Sigmoid colon (tissue), 7 donors: Measurements from ENCODE around the gene SRD5A1. TPM values are rescaled to one million over a fixed set of nuclear protein-coding genes. Genes with fewer than 3 reads are reported as not detected.

Source experiments
- DNase-seq: peaks from one replicate; pipeline ENCODE4 v3.0.0-alpha.2; 2019
- H3K27ac ChIP-seq, 4 donors: fragments of 200-600 bp; sonication (generic); one replicate each; pipeline ENCODE4 v1.5.1; 2016 to 2019; ENCODE audit warnings: mild to moderate bottlenecking in 1 of 4
- H3K27me3 ChIP-seq, 3 donors: fragments of 200-600 bp; sonication (generic); one replicate each; pipeline ENCODE4 v1.5.1; 2019; ENCODE audit warnings: mild to moderate bottlenecking in 1 of 3
- H3K36me3 ChIP-seq, 4 donors: fragments of 200-600 bp; sonication (generic); one replicate each; pipeline ENCODE4 v1.5.1; 2016 to 2019
- H3K4me1 ChIP-seq, 4 donors: fragments of 200-600 bp; sonication (generic); one replicate each; pipeline ENCODE4 v1.5.1; 2017 to 2019
- H3K4me3 ChIP-seq, 4 donors: fragments of 200-600 bp; sonication (generic); one replicate each; pipeline ENCODE4 v1.5.1; 2017 to 2019; ENCODE audit warnings: mild to moderate bottlenecking in 2 of 4, moderate library complexity in 1 of 4
- H3K9me3 ChIP-seq, 4 donors: fragments of 200-600 bp in 3 of 4; sonication (generic) in 3 of 4; one replicate each; pipeline versions ENCODE4 v1.5.1 to v1.6.1; 2013 to 2019
- CTCF ChIP-seq, 4 experiments: fragments of 450-650 bp in 3 of 4; fragments of 200-600 bp in 1 of 4; IDR thresholded peaks; one replicate each; pipeline ENCODE4 v1.5.1; 2016 to 2019; ENCODE audit warnings: antibody characterized with exemption in 4 of 4, mild to moderate bottlenecking in 3 of 4, moderate library complexity in 2 of 4
- EP300 ChIP-seq, 4 donors: sonication (generic); formaldehyde crosslinking; IDR thresholded peaks; one replicate each; pipeline ENCODE4 v1.6.1; 2017; ENCODE audit warnings: antibody characterized with exemption in 4 of 4
- POLR2A ChIP-seq, 2 donors: fragments of 450-650 bp; IDR thresholded peaks; one replicate each; pipeline ENCODE4 v1.6.1; 2016; ENCODE audit warnings: antibody characterized with exemption in 2 of 2, mild to moderate bottlenecking in 2 of 2, moderate library complexity in 2 of 2
- POLR2AphosphoS5 ChIP-seq, 4 donors: sonication (generic); formaldehyde crosslinking; IDR thresholded peaks; one replicate each; pipeline ENCODE4 v1.6.1; 2017; ENCODE audit warnings: antibody characterized with exemption in 4 of 4
- WGBS, 2 donors: extraction: QIAGEN DNeasy Blood & Tissue Kit; methylation state at CpG; one replicate each; pipeline ENCODE4 v1.1.7; 2013; 5-methylcytosine and 5-hydroxymethylcytosine counted together
- intact Hi-C: fragments of 100-400 bp; cut with DNase I; formaldehyde crosslinking; loops from one replicate; pipeline ENCODE4 v1.15.1; 2023
- polyA plus RNA-seq, 3 donors: library from polyadenylated mRNA; stranded (reverse); fragments of 200-250 nt; gene quantifications; one replicate each; pipeline ENCODE4 v1.2.3, GENCODE V29; 2013
- total RNA-seq, 4 donors: library from RNA; depleted of rRNA; stranded (reverse); fragments of >200 nt; gene quantifications; one replicate each; pipeline ENCODE4 v1.1.0, GENCODE V29; 2016
- donor health status: healthy with polysubstance abuse.
- donor health status: Bipolar disorder and iron deficiency.
- donor health status: healthy.

Gene SRD5A1
- total and polyA plus RNA-seq, 7 donors = 3.1 to 10.7 (median 5.7) TPM

- WGBS, 2 donors = 58 to 62% methylated on average over 1 of the region's 1 CpG
- no peak for DNase-seq
- no peaks in the 10 kb centered on the region for H3K36me3 ChIP-seq
- H3K9me3 ChIP-seq = no peaks in the 10 kb centered on the region
- H3K27ac ChIP-seq = no peak overlapping the region
- no peaks in the 10 kb centered on the region for H3K4me1 ChIP-seq
- intact Hi-C loops = no loop called here
- H3K27me3 ChIP-seq = peaks cover 0 to 3% (median 0%) of the 10 kb centered on the region in 3 donors
- no peak for TF ChIP-seq POLR2A (IDR thresholded peaks at IDR 0.05)
- TF ChIP-seq POLR2AphosphoS5 (IDR thresholded peaks at IDR 0.05) = no peak
- TF ChIP-seq CTCF (IDR thresholded peaks at IDR 0.05) = no peak
- no peak for TF ChIP-seq EP300 (IDR thresholded peaks at IDR 0.05)
- no peak overlapping the region for H3K4me3 ChIP-seq
These were observed 59.7 kb downstream of the SRD5A1 start for GRCh38 chr5:6692906-6693305.

- no peak for TF ChIP-seq CTCF (IDR thresholded peaks at IDR 0.05)
- TF ChIP-seq POLR2A (IDR thresholded peaks at IDR 0.05) = no peak
- TF ChIP-seq POLR2AphosphoS5 (IDR thresholded peaks at IDR 0.05) = no peak
- intact Hi-C loops = no loop called here
- WGBS, 2 donors = 78 to 83% methylated on average over 1 of the region's 1 CpG
- Histone ChIP-seq H3K27ac (no peak overlapping the region), H3K9me3 (no peaks in the 10 kb centered on the region), H3K27me3 (no peaks in the 10 kb centered on the region), H3K36me3 (no peaks in the 10 kb centered on the region), H3K4me3 (no peak overlapping the region), H3K4me1 (peaks cover 0 to 5% (median 2%) of the 10 kb centered on the region in 4 donors)
- DNase-seq = no peak
These were observed 65.5 kb downstream of the SRD5A1 start for GRCh38 chr5:6698696-6699095.

- peaks cover 0 to 11% (median 9%) of the 10 kb centered on the region in 4 donors for H3K4me1 ChIP-seq
- H3K27ac ChIP-seq = no peak overlapping the region
- H3K9me3 ChIP-seq = no peaks in the 10 kb centered on the region
- TF ChIP-seq EP300 (IDR thresholded peaks at IDR 0.05) (no peak), POLR2AphosphoS5 (IDR thresholded peaks at IDR 0.05) (no peak), POLR2A (IDR thresholded peaks at IDR 0.05) (no peak), CTCF (IDR thresholded peaks at IDR 0.05) (no peak)
- H3K27me3 ChIP-seq = no peaks in the 10 kb centered on the region
- intact Hi-C loops = no loop called here
- WGBS, 2 donors = 86 to 96% methylated on average over 1 of the region's 1 CpG
- H3K36me3 ChIP-seq = no peaks in the 10 kb centered on the region
- DNase-seq = no peak
- H3K4me3 ChIP-seq = no peak overlapping the region
These were observed 66.1 kb downstream of the SRD5A1 start for GRCh38 chr5:6699357-6699756.

GRCh38 chr5:6700074-6700684 is 66.9 kb downstream of the SRD5A1 start:
- peaks cover 0 to 19% (median 17%) of the 10 kb centered on the region in 4 donors for H3K4me1 ChIP-seq
- DNase-seq = no peak
- H3K36me3 ChIP-seq = no peaks in the 10 kb centered on the region
- intact Hi-C loops = no loop called here
- WGBS, 2 donors = 59 to 61% methylated on average over 11 of the region's 11 CpGs
- TF ChIP-seq CTCF (IDR thresholded peaks at IDR 0.05) = no peak
- no peak for TF ChIP-seq EP300 (IDR thresholded peaks at IDR 0.05)
- no peak for TF ChIP-seq POLR2AphosphoS5 (IDR thresholded peaks at IDR 0.05)
- no peak for TF ChIP-seq POLR2A (IDR thresholded peaks at IDR 0.05)
- H3K4me3 ChIP-seq = no peak overlapping the region
- H3K27me3 ChIP-seq = no peaks in the 10 kb centered on the region
- H3K27ac ChIP-seq = peak overlapping the region in 1 of 4 donors; percentile 14
- no peaks in the 10 kb centered on the region for H3K9me3 ChIP-seq
